Activated CD4-positive, alpha-beta T cell treated with anti-CD3 and anti-CD28 coated beads for 48 hours (primary cell): Measurements from ENCODE around the gene DNAJC7.
A peak's percentile ranks its signal among the peaks of the same experiment; 100 is the strongest.

Source experiments
- DNase-seq: peaks from one replicate; pipeline ENCODE4 v3.0.0-alpha.2; 2020

Gene DNAJC7, protein sequence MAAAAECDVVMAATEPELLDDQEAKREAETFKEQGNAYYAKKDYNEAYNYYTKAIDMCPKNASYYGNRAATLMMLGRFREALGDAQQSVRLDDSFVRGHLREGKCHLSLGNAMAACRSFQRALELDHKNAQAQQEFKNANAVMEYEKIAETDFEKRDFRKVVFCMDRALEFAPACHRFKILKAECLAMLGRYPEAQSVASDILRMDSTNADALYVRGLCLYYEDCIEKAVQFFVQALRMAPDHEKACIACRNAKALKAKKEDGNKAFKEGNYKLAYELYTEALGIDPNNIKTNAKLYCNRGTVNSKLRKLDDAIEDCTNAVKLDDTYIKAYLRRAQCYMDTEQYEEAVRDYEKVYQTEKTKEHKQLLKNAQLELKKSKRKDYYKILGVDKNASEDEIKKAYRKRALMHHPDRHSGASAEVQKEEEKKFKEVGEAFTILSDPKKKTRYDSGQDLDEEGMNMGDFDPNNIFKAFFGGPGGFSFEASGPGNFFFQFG

DNA sequence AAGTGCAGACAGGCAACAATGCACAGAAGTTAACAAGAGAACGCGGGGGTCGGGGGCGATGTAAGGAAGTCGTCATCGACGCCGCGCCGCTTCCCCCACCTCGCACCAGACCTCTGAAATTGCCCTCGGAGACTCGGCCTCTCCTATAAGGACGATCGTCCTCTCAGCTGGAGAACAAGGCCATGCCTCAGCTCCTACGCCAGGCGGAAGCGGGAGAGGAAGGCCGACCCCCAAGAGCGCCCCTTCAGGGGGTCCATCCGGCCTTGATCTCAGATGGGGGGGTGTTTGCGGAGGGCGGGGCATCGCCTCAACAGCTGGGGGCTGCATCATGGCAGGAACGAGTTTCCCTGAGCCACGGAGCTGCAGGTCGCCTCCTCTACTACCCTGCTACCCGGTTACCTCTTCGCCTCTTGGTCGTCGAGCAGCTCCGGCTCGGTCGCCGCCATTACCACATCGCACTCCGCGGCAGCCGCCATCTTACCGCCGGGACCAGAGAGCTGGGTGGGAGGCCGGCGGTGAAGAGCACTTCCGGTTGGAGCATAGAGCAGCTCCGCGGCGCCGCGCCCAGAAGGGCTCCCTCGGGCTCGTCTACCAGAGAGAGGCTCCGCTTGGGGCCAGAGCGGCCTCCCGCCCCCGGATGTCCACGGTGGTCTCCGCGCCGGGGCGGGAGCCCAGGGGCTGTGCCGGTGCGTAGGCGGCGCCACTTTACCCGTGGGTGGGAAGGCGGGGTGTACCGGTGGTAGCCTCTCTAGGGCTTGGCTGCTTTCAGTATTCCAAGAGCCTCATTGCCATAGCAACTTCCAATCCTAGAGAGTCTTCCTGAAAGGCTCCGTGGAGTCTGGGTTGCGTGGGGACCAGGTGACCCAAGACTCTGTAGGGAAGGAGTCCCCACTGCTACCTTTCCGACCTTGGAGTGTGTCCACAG, at the start of gene DNAJC7:
Gene DNAJC7, minus strand, starts transcription at position 499 of the 925 bp plus-strand sequence. Its CDS starts 23 bp downstream, at position 476.
- DNase-seq = peak; percentile 93

DNA sequence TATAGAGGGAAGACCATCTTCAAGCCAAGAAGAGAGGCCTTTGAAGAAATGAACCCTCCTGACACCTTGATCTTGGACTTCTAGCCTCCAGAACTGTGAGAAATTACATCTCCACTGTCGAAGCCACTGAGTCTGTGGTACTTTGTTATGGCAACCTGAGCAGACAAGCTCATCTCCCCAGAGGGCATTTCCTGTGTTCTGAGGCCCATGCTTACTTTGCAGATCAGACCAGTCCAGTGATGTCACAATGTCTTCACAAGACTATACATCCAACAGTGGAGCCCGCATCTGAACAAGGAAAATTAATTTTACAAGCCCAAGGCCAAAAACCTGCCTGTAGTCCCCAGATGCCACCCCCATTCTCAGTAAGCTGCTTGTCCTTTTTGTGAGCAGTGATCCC, 48.0 kb upstream of the DNAJC7 start:
- DNase-seq = no peak

DNA sequence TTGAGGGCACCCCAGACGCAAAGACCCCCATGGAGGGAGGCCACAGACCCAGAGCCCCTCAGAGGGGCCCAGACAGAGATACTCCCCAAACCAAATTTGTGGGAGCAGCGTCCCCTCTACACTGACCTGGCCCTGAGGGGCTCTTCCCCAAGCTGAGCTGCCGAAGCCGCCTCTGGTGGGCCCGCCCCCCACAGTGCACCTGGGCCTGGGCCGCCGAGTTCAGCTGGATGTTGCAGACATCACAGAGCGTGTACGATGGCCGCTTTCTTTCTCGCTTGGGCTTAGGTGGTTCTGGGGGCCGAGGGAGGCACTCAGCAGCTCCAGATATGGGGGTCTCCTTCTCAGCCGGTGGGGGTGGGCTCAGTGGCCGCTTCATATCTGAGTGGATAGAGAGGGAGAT, 45.4 kb upstream of the DNAJC7 start:
- DNase-seq = no peak

DNA sequence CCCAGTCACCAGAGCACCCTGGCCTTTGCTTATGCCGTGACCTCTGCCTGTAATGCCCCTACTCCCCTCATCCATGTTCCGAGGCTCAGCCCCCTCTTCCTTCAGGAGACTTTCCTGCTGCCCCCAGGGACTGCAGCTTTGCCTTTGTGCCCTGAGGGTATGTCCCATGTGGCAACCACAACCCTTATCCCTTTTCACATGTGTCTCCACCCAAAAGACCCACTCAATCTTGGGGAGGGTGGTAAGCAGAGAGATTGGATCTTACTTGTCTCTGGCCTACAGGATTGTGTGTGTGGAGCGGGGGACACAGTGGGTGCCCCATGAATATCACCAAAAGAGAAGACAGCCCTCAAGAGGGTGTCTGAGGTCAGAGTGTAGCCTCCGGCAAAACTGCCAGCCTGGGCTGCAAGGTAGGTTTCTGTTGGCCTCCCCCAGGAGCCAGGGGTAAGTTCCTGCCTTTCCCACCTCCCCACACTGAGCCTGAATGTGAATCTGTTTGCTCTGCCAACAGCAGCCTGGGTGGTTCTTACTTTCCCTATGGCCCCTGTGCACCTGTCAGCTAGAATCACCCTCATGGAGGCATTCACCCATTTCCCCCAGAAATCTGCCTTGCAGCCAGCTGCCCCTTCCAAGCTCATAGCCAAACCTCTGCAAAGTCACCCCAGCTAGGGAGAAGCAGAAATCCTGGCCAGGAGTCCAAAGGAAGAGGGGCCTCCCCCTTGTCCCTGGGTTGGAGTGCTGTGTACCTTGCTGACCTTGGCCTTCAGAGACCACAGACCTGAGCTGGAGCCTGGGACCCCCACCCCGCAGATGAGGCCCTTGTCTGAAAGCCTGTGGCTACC, 44.6 kb upstream of the DNAJC7 start:
- no peak for DNase-seq

DNA sequence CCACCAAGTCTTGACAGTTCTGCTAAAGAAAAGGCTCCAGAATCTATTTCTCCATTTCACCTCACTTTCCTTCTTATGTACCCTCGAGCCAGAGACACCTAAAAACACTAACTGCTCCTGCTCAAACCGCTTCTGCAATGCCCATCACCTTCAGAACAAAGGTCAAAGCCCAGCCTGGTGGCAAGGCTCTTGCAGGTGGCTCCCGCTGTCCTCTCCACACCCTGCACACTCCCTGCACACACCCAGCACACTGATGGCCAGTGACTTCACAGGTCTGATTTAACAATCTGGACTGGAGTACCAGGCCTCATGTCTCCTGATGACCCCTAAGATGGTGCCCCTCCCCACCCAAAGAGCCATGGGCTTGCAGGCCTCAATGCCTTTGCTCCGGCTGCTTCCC, 43.0 kb upstream of the DNAJC7 start:
- DNase-seq = no peak

DNA sequence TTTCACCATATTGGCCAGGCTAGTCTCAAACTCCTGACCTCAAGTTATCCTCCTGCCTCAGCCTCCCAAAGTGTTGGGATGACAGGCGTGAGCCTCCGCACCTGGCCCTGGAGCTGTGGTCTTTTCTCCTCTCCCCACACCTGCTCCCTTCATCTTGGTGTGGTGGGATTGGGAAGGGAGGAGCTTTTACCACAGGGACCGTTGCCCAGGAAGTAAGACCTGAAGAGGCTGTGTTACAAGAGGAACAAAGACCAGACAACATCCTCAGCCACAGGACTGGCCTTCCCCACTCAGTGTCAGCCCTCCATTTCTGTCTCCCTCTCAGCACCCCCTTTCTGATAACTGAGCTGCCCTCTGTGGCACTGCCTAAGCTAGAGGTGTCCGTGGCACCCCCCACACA, 42.6 kb upstream of the DNAJC7 start:
- DNase-seq = no peak

DNA sequence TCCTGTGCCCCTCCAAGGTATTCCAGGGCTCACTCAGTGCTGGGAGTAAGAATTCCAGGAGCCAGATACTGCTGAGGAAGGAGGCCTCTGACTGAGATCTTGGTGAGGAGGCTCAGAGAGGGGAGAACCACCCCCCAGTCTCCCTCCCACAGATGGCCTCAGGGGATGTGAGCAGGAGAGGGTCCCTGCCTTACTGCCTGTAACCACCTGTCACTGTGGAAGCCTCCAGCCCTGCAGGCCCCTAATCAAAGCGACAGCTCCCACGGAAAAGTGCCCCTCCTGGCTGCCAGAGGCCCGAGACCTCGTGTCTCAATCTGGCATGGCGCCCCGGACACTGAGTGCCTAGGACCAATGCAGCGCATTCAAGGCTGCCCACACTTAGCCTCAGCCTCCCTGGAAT, 40.8 kb upstream of the DNAJC7 start:
- no peak for DNase-seq

DNA sequence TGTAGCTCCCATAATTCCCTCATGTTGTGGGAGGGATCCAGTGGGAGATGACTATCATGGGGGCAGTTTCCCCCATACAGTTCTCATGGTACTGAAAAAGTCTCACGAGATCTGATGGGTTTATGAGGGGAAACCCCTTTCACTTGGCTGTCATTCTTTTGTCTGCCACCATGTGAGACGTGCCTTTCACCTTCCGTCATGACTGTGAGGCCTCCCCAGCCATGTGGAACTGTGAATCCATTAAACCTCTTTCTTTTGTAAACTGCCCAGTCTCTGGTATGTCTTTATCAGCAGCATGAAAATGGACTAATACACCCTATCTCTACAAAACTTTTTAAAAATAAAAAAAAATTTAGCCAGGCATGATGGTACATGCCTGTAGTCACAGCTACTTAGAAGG, 39.4 kb upstream of the DNAJC7 start:
- no peak for DNase-seq

DNA sequence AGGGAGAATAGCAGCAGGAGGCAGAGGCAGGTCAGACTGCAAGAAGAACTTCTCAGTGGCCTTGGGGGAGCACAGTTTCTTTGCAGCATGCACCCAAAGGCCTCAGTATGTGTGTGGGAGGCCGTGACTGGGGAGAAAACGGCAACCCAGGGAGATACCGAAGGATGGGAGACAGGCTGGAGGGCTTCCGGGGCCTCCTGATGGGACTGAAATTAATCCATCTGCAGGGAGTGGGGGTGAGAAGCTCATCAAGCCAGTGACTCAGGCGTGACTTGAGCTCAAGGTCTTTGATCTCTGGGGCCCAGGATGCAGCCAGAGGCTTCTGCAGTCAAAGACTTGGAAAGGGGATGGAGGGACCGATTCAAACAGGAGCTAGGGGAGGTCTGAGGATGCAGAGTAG, 38.3 kb upstream of the DNAJC7 start:
- DNase-seq = peak; percentile 32

DNA sequence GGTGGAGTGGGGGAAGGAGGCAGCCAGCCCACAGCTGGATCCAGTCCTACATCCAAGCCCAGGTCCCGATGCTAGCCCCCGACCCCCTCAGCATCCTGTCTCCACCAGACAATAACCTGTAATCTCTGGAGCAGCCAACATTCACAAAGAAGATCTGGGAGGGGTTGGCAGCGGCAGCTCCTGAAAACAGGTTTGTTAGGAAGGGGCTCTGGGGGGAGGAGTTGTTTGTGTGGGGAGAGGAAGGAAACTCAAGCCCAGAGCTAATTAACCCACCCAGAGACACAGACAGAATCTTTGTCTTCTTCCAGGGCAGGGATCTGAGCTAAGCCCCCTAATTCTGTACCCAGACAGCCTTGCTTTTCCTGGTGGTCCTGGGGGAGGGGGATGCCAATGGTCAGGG, 37.8 kb upstream of the DNAJC7 start:
- DNase-seq = no peak

DNA sequence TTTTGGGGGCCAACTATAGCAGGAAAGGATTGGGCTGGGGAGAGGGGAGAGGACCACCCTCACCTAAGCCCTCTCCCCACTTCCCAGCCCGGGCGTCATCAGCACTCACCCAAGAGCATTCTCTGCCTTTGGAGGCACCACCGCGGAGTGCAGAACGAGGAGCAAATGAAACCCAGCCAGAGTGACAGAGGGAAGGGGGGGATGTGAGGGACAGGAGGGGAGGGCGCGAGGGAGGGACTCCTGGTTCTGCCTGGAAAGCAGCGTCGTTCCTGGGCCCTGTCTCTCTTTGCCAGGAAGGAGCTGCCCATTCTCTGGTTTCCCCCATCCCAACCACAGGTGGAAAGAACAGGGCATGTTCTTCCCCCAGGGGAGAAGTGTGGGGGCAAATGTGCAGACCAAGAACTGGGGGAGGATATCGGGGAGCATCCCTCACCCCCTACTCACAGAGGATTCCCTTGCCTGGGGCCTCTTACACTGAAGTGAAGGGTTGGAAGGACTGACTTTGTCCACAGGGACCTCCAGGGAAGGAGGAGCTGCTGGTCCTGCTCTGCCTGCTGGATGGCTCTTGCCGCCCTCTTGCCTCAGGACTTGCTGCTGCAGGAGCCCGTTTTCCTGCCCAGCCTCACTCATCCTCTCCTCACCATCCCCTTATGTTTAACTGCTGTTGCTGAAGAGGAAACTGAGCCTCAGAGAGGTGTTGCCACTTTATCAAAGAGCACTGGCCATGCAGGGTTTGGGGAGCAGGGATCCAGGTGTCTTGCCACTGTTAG, 36.7 kb upstream of the DNAJC7 start:
- no peak for DNase-seq

DNA sequence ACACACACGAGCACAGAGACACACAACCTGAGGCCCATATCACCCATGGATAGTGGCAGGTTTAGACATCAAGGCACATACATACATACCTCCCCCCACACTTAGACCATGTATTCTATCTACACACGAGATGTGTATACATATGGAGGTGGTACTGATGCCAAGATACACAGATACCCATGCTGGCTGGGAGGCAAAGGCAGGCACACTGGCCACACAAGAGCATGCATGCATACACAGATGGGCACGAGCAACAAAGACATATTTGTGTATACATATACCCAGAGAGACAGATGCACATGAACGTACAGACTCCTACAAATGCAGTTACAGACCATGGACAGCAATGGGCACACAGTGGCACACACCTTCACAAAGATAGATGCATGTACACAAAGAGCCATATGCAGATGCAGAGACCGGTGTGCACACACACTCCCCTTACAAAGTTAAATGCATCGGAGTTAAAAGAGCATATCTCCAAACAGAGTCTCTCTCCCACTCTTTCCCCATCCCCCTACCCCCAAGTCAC, 35.2 kb upstream of the DNAJC7 start:
- no peak for DNase-seq

DNA sequence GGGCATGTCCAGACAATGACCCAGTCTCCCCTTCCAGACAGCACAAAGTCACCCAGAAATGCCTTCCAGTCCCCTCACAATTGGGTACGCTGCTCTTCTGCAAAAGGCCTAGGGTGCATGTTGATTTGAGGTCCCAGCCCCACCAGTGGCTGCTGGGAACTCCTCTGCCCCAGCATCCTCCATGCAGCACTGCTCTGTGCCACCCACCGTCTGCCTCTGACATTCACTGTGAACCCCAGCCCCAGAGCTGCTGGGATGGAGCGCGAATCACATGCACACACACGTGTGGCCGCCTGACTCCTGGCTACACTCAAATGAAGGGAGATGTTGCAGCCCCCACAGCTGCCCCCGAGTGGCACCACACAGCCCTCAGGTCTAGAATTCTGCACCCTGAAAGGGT, 34.4 kb upstream of the DNAJC7 start:
- no peak for DNase-seq

DNA sequence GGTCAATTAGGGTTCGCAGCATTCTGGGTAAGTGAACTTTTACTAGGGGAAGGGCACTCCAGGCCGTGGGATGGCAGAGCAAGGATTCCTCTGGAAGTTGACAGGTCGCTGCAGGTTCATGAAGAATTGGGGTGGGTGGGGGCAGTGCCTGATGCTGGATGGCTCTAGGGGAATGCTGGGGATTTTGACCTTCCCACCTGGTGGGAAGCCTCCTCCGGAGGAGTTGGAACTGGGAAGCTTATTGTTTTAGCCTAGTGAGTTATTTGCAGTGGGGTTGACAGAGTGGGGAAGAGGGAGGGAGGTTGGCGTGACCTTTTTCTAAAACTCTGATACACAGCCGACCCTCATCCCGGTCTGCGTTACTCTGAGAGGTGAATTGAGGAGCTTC, 33.8 kb upstream of the DNAJC7 start:
- no peak for DNase-seq

DNA sequence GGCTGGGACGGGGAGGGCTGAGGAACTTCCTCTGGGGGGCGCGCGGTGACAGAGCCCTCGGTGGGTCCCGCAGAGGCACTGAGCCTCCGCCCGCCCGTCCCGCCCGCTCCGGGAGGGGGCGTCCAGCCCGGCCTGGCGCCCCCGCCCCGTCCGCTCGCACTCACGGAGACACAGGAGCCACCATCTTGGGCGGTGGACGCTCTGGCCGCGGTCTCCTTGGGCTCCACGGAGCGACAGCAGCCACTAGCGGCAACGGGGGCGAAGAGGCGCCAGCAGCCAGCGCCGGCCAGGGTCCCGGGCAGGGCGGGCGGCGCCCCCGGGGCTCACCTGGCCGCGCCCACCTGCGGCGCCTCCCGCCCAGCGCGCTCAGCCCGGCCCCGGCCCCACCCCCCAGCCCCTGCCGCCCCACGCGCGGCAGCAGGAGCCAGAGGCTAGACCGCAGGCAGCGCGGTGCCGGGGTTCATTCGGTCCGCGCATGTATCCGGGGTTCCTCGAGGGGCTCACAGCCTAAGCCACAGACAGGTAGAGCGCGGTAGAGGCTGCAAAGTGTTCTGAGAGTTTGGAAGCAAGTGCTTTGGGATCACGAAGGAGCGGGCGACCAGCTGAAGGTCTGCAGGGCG, 33.3 kb upstream of the DNAJC7 start, which contains the start of gene C17orf113:
Gene C17orf113, minus strand, starts transcription at position 209 of the 620 bp plus-strand sequence. CDS start 7,225 bp downstream, outside the sequence.
- DNase-seq = peak; percentile 55

DNA sequence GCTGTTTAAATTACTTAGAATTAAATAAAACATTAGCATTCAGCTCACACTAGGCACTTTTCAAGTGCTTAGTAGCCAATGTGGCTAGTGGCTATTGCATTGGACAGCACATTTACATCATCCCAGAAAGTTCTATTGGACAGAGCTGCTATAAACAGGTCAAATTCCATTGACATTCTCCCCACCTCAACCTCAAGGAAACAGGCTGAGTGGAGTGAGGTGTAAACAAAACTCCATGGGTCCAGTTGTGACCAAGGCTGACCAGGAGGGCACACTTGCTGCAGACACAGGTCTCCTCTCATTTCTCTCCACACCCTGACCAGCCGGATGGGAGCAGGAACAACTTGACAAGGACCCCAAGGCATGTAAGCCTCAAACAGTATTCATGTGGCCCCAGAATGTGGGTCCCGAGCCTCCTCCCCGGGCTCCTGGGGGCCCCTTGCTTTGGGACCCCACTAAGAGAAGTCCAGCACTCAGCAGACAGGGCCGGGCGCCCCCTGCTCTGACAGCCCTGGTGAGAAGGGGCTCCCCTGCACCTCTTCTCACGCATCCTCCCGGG, 32.7 kb upstream of the DNAJC7 start:
- DNase-seq = no peak

DNA sequence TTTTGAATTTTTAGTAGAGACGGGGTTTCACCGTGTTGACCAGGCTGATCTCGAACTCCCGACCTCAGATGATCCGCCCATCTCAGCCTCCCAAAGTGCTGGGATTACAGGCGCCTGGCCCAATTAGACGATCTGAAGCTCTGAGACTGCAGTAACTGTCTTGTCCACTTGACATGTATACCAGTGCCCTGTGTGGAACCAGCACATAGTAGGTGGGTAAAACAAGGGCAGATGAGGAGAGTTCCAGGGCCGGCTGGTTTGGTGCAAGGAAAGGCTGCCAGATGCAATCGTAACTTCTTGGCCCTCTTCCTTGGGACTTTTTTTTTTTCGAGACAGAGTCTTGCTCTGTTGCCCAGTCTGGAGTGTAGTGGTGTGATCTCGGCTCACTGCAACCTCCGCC, 30.1 kb upstream of the DNAJC7 start:
- DNase-seq = no peak

DNA sequence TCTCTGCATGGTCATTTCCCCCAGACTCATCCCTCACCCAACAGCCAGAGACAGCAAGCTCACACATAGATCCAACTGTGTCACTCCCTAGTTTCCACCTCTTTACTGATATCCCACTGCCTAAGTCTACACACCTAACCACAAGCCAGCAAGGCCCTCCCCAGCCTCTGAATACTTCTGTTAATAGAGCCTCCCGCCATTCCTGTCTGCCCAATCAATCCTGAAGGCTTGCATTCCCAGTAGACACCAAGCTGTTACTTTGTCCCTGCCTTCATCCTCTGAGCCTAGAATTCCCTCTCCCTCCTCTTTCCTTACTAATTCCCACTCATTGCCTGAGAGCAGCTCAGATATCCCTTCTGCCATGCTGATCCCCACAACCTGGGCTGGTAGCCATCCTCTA, 28.5 kb upstream of the DNAJC7 start:
- no peak for DNase-seq

DNA sequence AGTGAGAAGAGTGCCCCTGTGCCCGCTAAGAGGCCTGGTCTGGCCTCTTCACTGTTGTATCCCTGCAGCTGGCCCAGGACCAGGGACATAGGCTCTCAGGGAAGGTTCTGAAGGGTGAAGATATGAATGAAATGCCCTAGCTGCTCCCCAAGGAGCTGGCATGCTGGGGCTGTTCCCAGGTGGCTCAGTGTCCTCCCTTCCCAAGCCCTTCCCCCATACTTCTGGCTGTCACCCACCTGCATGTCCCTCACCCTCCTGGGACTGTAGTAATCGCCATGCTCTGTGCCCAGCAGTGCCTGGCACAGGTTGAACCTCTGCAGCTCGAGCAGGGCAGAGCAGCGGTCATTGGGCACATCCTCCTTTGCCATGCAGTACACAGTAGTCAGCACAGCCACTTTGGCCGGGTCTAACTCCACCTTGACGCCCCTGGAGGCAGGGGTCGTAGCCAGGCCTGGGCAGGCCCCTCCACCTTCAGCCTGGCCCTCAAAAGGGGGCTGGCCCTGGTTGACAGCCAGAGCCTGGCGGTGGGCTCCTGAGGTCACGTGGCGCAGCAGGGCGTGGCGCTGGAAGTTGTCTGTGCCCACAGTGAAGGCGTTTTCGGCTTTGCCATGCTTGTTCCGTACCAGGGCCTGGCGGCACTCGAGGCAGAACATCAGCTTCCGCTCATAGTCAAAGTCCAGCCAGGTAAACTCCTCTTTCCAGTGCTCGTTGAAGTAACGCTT, 25.5 kb upstream of the DNAJC7 start:
- no peak for DNase-seq

DNA sequence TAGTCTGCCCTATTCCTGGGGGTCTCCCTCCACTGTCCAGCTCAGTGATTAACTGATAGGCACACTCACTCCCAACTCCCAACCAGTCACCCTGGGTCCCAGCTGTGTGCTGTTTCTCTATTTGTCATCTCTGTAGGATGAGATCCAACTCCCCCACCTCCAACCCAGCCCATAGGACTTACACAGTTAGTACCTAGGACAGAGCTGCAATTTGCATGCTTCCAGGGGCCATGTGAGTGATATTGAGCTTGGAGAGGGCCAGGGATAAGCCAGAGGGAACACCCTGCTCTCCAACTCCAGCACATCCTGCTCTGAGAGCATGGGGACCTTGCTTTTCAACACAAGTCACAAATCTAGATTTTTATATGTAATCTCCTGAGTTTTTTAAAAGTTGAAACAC, 24.4 kb upstream of the DNAJC7 start:
- no peak for DNase-seq
